GM12878 (cell line): ENCODE results near the gene ZNF827. TPM values are rescaled to one million over a fixed set of nuclear protein-coding genes. Genes with fewer than 3 reads are reported as not detected.
A peak's percentile ranks its signal among the peaks of the same experiment; 100 is the strongest.

ENCODE experiments used
- ATF7 ChIP-seq: fragments of 450-650 bp; IDR thresholded peaks from 2 replicates; pipeline ENCODE4 v1.6.1; 2016; ENCODE audit warnings: low read depth, mild to moderate bottlenecking
- CBX5 ChIP-seq: sonication (generic); IDR thresholded peaks from 2 replicates; pipeline ENCODE4 v1.6.1; 2016; ENCODE audit warnings: low read depth, moderate library complexity, mild to moderate bottlenecking, inconsistent platforms
- CHD4 ChIP-seq: fragments of 200-600 bp; sonication (generic); IDR thresholded peaks from 2 replicates; pipeline ENCODE4 v1.6.1; 2016; ENCODE audit warnings: mild to moderate bottlenecking
- CTCF ChIP-seq, 3 experiments: IDR thresholded peaks in 2 of 3; conservative IDR thresholded peaks in 1 of 3; 2 replicates each; pipeline ENCODE4 v1.5.1; 2011; ENCODE audit warnings: low read depth in 3 of 3, low read length in 3 of 3, mild to moderate bottlenecking in 3 of 3, control low read depth in 2 of 3, moderate library complexity in 2 of 3, inconsistent platforms in 1 of 3, mixed read lengths in 1 of 3; ENCODE audit not compliant: control insufficient read depth in 2 of 3, insufficient read depth in 1 of 3; ENCODE audit errors: extremely low read depth in 1 of 3
- ETV6 ChIP-seq, 2 experiments: fragments of 450-650 bp in 1 of 2; IDR thresholded peaks in 1 of 2; conservative IDR thresholded peaks in 1 of 2; 2 replicates each; pipeline ENCODE4 v1.6.1; 2014; ENCODE audit warnings: antibody characterized with exemption in 1 of 2, borderline replicate concordance in 1 of 2, low read depth in 1 of 2, mild to moderate bottlenecking in 1 of 2, moderate library complexity in 1 of 2
- FOS ChIP-seq: IDR thresholded peaks from 3 replicates; pipeline ENCODE4 v1.6.1; 2011; ENCODE audit warnings: borderline replicate concordance; ENCODE audit not compliant: insufficient read length; ENCODE audit errors: extremely low read depth
- GATAD2B ChIP-seq: fragments of 450-650 bp; conservative IDR thresholded peaks from 2 replicates; pipeline ENCODE4 v1.6.1; 2017; ENCODE audit warnings: low read depth, mild to moderate bottlenecking, moderate library complexity
- IRF3 ChIP-seq: fragments of 450-650 bp; IDR thresholded peaks from 2 replicates; pipeline ENCODE4 v1.6.1; 2014; ENCODE audit warnings: mild to moderate bottlenecking
- RAD51 ChIP-seq: fragments of 450-650 bp; IDR thresholded peaks from 2 replicates; pipeline ENCODE4 v1.6.1; 2016; ENCODE audit warnings: moderate library complexity, mild to moderate bottlenecking, inconsistent platforms
- SMAD1 ChIP-seq: fragments of 450-650 bp; IDR thresholded peaks from 2 replicates; pipeline ENCODE4 v1.6.1; 2018; ENCODE audit warnings: mild to moderate bottlenecking, low read depth; ENCODE audit not compliant: partially characterized antibody
- SREBF1 ChIP-seq: IDR thresholded peaks from 2 replicates; pipeline ENCODE4 v1.6.1; 2012; ENCODE audit warnings: mild to moderate bottlenecking, low read length
- ZBTB40 ChIP-seq: fragments of 450-650 bp; IDR thresholded peaks from 2 replicates; pipeline ENCODE4 v1.6.1; 2016; ENCODE audit warnings: mild to moderate bottlenecking, moderate library complexity, borderline replicate concordance
- ZNF207 ChIP-seq: fragments of 450-650 bp; IDR thresholded peaks from 2 replicates; pipeline ENCODE4 v1.6.1; 2014; ENCODE audit warnings: antibody characterized with exemption, mild to moderate bottlenecking, borderline replicate concordance
- ZNF217 ChIP-seq: fragments of 450-650 bp; IDR thresholded peaks from 2 replicates; pipeline ENCODE4 v1.6.1; 2017; ENCODE audit warnings: antibody characterized with exemption, mild to moderate bottlenecking
- ZNF24 ChIP-seq: fragments of 450-650 bp; IDR thresholded peaks from 2 replicates; pipeline ENCODE4 v1.6.1; 2017; ENCODE audit warnings: antibody characterized with exemption, mild to moderate bottlenecking
- ZNF687 ChIP-seq: fragments of 450-650 bp; IDR thresholded peaks from 2 replicates; pipeline ENCODE4 v1.6.1; 2017; ENCODE audit warnings: mild to moderate bottlenecking, moderate library complexity
- polyA plus RNA-seq, 11 experiments: library from polyadenylated mRNA; depleted of rRNA in 4 of 11; unstranded in 6 of 11; stranded (reverse) in 5 of 11; fragments of >200 nt; fragmentation: Nextera tagmentation in 4 of 11; fragmentation: Illumina TruSeq in 1 of 11; extraction: Ambion mirVana in 4 of 11; extraction: Trizol in 1 of 11; gene quantifications; 1 replicate in 1 of 11; 2 replicates in 10 of 11; pipeline versions ENCODE4 v1.2.1 to v1.2.3, GENCODE V29; 2011 to 2016; ENCODE audit warnings: inconsistent platforms in 2 of 11, missing spikeins in 2 of 11, low read depth in 1 of 11
- total RNA-seq, 4 experiments: library from RNA; depleted of rRNA in 3 of 4; stranded (reverse); fragments of >200 nt in 3 of 4; fragmentation: Illumina TruSeq in 1 of 4; extraction: Trizol in 1 of 4; gene quantifications; 2 replicates each; pipeline versions ENCODE4 v1.2.1 to v1.2.3, GENCODE V29; 2013 to 2021
- TF ChIP-seq, protein P1 (sequence below): fragments of 450-650 bp; IDR thresholded peaks from 2 replicates; pipeline ENCODE4 v1.6.1; 2016; ENCODE audit warnings: mild to moderate bottlenecking

Gene ZNF827
- total and polyA plus RNA-seq, 10 of the 15 experiments (the other 5 are each of a cell fraction or from before 2014, with no cell fraction given) = 3.8 to 31.5 (median 13.6) TPM

DNA sequence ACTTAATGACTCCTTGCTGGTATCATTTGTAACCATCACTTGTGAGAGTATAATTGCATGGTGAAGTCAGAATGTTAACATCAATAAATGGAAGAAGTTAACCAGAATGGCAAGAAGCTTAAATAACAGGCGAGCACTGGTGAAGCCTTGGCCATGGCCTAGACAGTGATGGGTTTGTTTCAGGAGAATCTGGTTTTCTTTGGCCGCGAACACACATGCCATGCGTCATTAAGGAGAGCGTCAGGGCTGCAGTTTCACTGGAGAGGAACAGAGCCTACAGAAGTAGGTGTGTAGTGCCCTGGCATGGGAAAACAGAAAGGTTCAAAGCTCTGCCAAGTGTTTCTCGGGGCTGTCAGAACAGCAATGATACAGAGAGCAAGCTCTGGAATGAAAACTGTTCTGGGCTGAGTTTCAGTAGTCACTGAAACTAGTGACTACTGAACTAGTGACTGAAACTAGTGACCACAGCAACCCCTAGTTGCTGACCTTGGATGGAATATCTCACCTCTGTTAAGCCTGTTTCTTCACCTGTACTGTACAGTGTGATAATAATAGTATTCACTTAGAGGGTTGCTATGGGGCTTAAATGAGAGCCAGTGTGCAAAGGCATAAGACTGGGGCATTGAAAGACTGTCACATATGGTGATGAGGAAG, 164.9 kb downstream of the ZNF827 start (continued):
- TF ChIP-seq ZNF687 = no peak
- no peak for TF ChIP-seq SREBF1
- TF ChIP-seq FOS = no peak
- 0 out of 2 replicates have a peak, but pooled peaks have one; percentile 29 for TF ChIP-seq CBX5
- TF ChIP-seq RAD51 = no peak
- TF ChIP-seq SMAD1 = no peak
- no peak for TF ChIP-seq ZBTB40
- TF ChIP-seq GATAD2B = no peak
- TF ChIP-seq ZNF217 = no peak
- no peak for TF ChIP-seq ZNF207
- TF ChIP-seq CHD4 = no peak
- TF ChIP-seq, protein P1, sequence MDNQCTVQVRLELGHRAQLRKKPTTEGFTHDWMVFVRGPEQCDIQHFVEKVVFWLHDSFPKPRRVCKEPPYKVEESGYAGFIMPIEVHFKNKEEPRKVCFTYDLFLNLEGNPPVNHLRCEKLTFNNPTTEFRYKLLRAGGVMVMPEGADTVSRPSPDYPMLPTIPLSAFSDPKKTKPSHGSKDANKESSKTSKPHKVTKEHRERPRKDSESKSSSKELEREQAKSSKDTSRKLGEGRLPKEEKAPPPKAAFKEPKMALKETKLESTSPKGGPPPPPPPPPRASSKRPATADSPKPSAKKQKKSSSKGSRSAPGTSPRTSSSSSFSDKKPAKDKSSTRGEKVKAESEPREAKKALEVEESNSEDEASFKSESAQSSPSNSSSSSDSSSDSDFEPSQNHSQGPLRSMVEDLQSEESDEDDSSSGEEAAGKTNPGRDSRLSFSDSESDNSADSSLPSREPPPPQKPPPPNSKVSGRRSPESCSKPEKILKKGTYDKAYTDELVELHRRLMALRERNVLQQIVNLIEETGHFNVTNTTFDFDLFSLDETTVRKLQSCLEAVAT = no peak
- no peak for TF ChIP-seq ATF7
- TF ChIP-seq ZNF24 = no peak
- no peak for TF ChIP-seq CTCF (IDR thresholded peaks at IDR 0.05 in 2 of 3, conservative IDR thresholded peaks at IDR 0.05 in 1 of 3; ENCODE audit: control insufficient read depth in 2 of 3, extremely low read depth in 1 of 3, insufficient read depth in 1 of 3, low read depth in 3 of 3, low read length in 3 of 3)
- no peak for TF ChIP-seq ETV6 (conservative IDR thresholded peaks at IDR 0.05 in 1 of 2, IDR thresholded peaks at IDR 0.05 in 1 of 2; ENCODE audit: borderline replicate concordance in 1 of 2, low read depth in 1 of 2)
- TF ChIP-seq IRF3 = no peak
